Right lobe of liver (tissue), 4 donors: ENCODE measurements around the gene SLC35E2B.
"Not testable (repeated sequence)": the region's sequence is repeated elsewhere in the genome, so short reads cannot be mapped to it uniquely, and the experiment has no call there.

Source experiments
- POLR2A ChIP-seq: fragments of 450-650 bp; IDR thresholded peaks from one replicate; pipeline ENCODE4 v1.6.1; 2017; ENCODE audit warnings: antibody characterized with exemption, mild to moderate bottlenecking
- TF ChIP-seq, protein P1 (sequence below), 4 donors: fragments of 200-600 bp in 3 of 4; fragments of 450-650 bp in 1 of 4; IDR thresholded peaks; one replicate each; pipeline versions ENCODE4 v1.5.1 to v1.8.0; 2016 to 2022; ENCODE audit warnings: antibody characterized with exemption in 4 of 4, mild to moderate bottlenecking in 2 of 4
- donor health status: DM: no; HTN: no; CAD: no.
- donor health status: DM: no; HTN: no; CAD: no.
- donor health status: DM: no; HTN: yes; CAD: no.

DNA sequence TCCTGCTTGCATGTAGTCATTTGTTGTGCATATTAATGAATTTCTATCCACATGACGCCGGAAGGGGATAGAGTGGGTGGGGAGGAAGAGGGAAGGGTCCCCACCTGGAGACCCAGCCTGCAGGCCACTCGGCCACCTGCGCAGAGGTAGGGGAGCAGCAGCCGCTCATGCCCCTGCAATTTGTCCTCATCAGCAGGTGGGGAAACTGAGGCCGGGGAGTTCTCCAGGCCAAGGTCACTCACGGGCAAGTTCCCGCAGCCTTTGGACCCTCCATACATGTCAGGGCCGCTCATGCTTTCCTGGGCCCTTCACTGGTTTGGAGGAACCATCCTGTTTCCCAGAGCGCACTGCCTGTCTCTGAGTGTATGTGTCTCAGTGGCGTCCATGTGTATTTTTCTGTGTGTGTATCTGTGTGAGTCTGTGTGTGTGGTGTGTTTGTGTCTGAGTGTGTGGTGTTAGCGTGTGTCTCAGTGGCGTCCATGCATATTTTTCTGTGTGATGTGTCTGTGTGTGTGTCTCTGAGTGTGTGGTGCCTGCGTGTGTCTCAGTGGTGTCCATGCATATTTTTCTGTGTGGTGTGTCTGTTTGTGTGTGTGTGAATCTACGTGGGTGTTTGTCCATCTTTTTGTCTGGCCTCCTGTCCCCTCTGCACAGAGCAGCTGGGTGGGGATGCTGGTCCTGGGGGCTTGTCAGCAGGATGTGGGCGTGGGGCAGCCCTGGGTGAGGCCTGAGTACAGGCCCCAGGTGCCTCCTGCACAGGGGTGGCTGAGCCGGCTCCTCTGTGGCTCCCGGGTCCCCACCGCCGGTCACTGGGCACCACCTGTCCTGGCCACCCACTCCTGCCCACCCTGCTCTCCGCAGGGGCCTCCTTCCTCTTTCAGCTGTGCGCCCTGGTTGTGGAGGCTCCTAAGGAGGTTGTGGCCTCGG, 4.1 kb upstream of the SLC35E2B start:
- TF ChIP-seq, protein P1, sequence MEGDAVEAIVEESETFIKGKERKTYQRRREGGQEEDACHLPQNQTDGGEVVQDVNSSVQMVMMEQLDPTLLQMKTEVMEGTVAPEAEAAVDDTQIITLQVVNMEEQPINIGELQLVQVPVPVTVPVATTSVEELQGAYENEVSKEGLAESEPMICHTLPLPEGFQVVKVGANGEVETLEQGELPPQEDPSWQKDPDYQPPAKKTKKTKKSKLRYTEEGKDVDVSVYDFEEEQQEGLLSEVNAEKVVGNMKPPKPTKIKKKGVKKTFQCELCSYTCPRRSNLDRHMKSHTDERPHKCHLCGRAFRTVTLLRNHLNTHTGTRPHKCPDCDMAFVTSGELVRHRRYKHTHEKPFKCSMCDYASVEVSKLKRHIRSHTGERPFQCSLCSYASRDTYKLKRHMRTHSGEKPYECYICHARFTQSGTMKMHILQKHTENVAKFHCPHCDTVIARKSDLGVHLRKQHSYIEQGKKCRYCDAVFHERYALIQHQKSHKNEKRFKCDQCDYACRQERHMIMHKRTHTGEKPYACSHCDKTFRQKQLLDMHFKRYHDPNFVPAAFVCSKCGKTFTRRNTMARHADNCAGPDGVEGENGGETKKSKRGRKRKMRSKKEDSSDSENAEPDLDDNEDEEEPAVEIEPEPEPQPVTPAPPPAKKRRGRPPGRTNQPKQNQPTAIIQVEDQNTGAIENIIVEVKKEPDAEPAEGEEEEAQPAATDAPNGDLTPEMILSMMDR (IDR thresholded peaks at IDR 0.05): not testable (repeated sequence)
- TF ChIP-seq POLR2A: not testable (repeated sequence)
